Left ventricle myocardium inferior (tissue), 1 donor: ENCODE measurements around the gene MRPS2. TPM values are rescaled to one million over a fixed set of nuclear protein-coding genes. Genes with fewer than 3 reads are reported as not detected.

ENCODE experiments used
- DNase-seq: peaks from one replicate; pipeline ENCODE4 v3.0.0-alpha.2; 2020
- H3K27ac ChIP-seq: fragments of 200-600 bp; replicated peaks from 2 replicates; pipeline ENCODE4 v1.8.0; 2021
- H3K27me3 ChIP-seq: fragments of 200-600 bp; 2 replicates; pipeline ENCODE4 v1.8.0; 2021; ENCODE audit warnings: low read depth
- H3K36me3 ChIP-seq: fragments of 200-600 bp; 2 replicates; pipeline ENCODE4 v1.8.0; 2021
- H3K4me1 ChIP-seq: fragments of 200-600 bp; 2 replicates; pipeline ENCODE4 v1.8.0; 2021
- H3K4me3 ChIP-seq: fragments of 200-600 bp; 2 replicates; pipeline ENCODE4 v1.8.0; 2021; ENCODE audit warnings: mild to moderate bottlenecking, moderate library complexity
- H3K9me3 ChIP-seq: fragments of 200-600 bp; replicated peaks from 2 replicates; pipeline ENCODE4 v1.8.0; 2021
- intact Hi-C: fragments of 100-400 bp; cut with micrococcal nuclease; formaldehyde crosslinking; loops from one replicate; pipeline ENCODE4 v1.11.0; 2022
- total RNA-seq: library from RNA; stranded (reverse); fragmentation: NEBNext Ultra II Directional; extraction: Animal tissue kit (Norgen Biotek cat#: 25700); gene quantifications from one replicate; pipeline ENCODE4 v1.2.1, GENCODE V29; 2021
- TF ChIP-seq, protein P1 (sequence below): fragments of 200-600 bp; IDR thresholded peaks from 2 replicates; pipeline ENCODE4 v1.8.0; 2021; ENCODE audit warnings: antibody characterized with exemption, mild to moderate bottlenecking, borderline replicate concordance
- donor health status: DM: no; HTN: yes; CAD: no; lungs with severe emphysema.

Gene MRPS2
- total RNA-seq, 1 donor from 2014 or later = 42.6 TPM

DNA sequence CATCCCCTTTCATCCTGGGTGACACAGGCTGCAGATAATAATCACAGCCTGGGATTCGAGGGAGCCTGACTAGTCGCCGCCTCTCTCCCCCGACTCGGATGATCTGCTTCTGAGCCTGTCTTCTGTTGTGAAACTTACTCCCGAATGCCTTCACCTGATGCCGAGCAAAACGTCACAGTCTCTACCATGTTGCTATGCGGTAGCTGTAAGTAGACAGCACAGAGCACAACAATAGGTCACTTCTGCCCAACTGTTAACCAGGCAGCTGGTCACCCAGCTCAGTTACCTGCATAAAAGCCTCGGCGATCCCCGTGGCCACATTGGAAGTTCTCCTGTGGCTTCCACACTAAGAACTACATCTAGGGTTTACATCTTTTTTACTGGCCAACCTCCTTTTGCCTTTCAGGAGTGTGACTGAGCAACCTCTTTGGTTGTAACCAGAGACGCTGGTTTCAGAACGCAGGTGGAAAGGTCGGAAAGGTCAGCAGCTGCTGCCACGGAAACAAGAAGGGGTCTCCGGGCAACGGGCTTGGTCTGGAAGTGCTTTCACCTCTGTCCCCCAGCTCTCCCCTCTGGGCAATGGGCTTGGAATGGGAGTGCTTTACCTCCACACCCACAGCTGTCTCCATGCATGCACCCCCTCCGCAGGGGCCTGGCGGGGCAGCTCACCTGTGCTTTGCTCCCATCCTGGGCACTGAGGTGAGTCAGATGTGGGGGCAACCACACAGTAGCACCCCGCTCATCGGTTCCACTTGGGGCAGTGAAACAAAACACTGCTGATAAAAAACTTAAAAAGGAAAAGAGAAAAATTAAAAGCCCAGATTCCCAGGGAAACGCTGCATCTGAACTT, 28.5 kb upstream of the MRPS2 start:
- no peak for DNase-seq
- intact Hi-C loops = no loop called here
- no peaks in the 10 kb centered on the region for H3K4me1 ChIP-seq
- H3K27me3 ChIP-seq = peaks cover 50% of the 10 kb centered on the region
- H3K9me3 ChIP-seq = no peaks in the 10 kb centered on the region
- TF ChIP-seq, protein P1, sequence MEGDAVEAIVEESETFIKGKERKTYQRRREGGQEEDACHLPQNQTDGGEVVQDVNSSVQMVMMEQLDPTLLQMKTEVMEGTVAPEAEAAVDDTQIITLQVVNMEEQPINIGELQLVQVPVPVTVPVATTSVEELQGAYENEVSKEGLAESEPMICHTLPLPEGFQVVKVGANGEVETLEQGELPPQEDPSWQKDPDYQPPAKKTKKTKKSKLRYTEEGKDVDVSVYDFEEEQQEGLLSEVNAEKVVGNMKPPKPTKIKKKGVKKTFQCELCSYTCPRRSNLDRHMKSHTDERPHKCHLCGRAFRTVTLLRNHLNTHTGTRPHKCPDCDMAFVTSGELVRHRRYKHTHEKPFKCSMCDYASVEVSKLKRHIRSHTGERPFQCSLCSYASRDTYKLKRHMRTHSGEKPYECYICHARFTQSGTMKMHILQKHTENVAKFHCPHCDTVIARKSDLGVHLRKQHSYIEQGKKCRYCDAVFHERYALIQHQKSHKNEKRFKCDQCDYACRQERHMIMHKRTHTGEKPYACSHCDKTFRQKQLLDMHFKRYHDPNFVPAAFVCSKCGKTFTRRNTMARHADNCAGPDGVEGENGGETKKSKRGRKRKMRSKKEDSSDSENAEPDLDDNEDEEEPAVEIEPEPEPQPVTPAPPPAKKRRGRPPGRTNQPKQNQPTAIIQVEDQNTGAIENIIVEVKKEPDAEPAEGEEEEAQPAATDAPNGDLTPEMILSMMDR = no peak
- no peaks in the 10 kb centered on the region for H3K36me3 ChIP-seq
- H3K27ac ChIP-seq = no peak overlapping the region
- H3K4me3 ChIP-seq = no peak overlapping the region

DNA sequence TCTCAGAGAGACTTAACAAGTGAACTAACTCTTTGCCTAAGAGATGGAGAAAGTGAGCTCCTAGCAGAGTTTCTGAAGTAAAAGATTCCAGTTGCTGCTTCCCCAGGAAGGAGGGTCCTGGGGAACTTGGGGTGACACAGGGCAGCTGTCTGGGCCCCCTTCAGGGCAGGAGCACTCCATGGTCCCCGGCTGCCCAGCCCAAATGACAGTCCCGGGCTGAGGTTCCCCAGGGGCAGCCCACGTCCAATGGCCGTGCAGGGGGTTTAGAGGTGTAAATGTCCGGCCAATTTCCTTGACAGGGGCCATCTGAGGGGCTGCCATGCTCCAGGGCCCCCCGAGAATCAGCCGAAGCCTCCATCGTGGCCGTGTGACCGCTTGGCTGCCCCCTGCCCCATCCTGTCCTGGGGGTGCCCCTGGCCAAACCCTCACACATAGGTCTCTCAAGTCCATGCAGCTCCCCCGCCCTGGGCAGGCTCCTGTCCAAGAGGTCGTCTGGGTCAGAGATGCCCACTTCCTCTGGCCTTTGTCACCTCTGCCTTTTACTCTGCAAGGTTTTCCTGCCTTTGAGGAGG, 26.4 kb upstream of the MRPS2 start:
- Histone ChIP-seq H3K27me3 (peaks cover 30% of the 10 kb centered on the region), H3K9me3 (no peaks in the 10 kb centered on the region), H3K36me3 (no peaks in the 10 kb centered on the region), H3K4me1 (peaks cover 8% of the 10 kb centered on the region), H3K27ac (no peak overlapping the region), H3K4me3 (no peak overlapping the region)
- TF ChIP-seq, protein P1 = no peak
- no peak for DNase-seq
- intact Hi-C loops = no loop called here

GRCh38 chr9:135474915-135475314, 25.6 kb upstream of the MRPS2 start:
- TF ChIP-seq, protein P1 = peak; percentile 53
- no peaks in the 10 kb centered on the region for H3K36me3 ChIP-seq
- H3K27me3 ChIP-seq = peaks cover 21% of the 10 kb centered on the region
- no peak for DNase-seq
- H3K9me3 ChIP-seq = no peaks in the 10 kb centered on the region
- no peak overlapping the region for H3K27ac ChIP-seq
- intact Hi-C loops = no loop called here
- H3K4me1 ChIP-seq = peaks cover 10% of the 10 kb centered on the region
- no peak overlapping the region for H3K4me3 ChIP-seq

DNA sequence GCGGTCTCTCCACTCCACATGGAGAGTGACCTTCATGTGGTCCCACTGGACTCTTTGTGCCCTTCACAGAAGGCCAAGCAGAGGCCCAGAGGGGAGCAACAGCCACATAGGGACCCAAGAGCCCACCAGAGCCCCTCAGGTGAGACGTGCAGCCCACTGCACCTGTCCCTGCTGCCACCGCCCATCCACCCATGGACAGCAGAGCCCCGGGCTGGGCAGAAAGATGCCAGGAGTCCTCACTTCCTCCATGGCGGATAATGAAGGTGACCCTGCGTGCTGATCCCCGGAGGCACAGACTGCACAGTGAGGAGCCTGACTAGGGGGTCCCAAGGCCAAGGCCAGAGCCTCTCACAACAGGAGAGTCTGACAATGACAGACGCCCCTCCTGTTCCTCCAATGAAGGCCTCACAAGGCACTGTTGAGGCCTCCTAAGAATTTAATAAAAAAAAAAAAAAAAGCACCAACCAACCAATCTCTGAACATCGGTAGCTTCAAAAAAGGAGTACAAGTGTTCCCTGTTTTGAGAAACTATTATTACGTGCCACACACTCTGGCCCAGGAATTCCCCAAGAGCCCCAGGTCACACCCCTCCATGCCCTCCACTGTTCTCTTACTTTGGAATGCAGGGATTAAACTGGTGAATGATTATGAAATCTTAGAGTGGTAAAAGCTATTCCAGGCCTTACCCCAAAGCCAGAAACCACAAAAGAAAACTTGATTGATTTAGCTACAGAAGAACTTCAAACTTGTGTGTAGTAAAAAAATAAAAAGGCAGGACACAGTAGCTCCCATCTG, 23.7 kb upstream of the MRPS2 start:
- DNase-seq = no peak

DNA sequence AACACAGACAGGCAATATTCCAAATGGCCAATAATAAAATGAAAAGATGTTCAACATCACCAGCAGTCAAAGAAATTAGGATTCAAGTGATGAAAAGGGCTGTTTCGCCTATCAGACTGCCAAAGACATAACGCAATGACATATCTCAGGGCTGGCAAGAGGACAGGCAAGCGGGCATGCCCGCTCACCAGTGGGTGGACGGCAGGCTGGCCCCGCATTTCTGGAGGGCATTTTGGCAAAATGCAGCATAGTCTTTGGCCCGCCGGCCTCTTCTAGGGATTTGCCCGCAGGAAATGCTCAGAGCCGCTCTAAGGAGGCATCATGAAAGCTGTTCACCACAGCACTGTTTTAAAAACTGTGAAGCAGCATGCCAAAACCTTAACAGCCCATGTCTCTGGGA, 22.3 kb upstream of the MRPS2 start:
- H3K4me1 ChIP-seq = peaks cover 31% of the 10 kb centered on the region
- H3K4me3 ChIP-seq = peak overlapping the region; percentile 71
- peak overlapping the region; percentile 81 for H3K27ac ChIP-seq
- no peaks in the 10 kb centered on the region for H3K36me3 ChIP-seq
- no peak for DNase-seq
- no peaks in the 10 kb centered on the region for H3K9me3 ChIP-seq
- H3K27me3 ChIP-seq = peaks cover 10% of the 10 kb centered on the region
- TF ChIP-seq, protein P1 = no peak
- intact Hi-C loops = no loop called here

More for the DNA sequence above, 23.7 kb upstream of the MRPS2 start:
- H3K4me1 ChIP-seq = peaks cover 27% of the 10 kb centered on the region
- no peak overlapping the region for H3K4me3 ChIP-seq
- no peak overlapping the region for H3K27ac ChIP-seq
- intact Hi-C loops = no loop called here
- TF ChIP-seq, protein P1 = no peak
- no peaks in the 10 kb centered on the region for H3K9me3 ChIP-seq
- H3K27me3 ChIP-seq = peaks cover 15% of the 10 kb centered on the region
- H3K36me3 ChIP-seq = no peaks in the 10 kb centered on the region
